NCI-H748 (cell line): ENCODE measurements around the gene WWOX.
A peak's percentile ranks its signal among the peaks of the same experiment; 100 is the strongest.

ENCODE experiments used
- DNase-seq: peaks from one replicate; lab custom pipeline; 2025; ENCODE audit not compliant: unreplicated experiment; lab: John Stamatoyannopoulos, UW

The WWOX gene

DNA sequence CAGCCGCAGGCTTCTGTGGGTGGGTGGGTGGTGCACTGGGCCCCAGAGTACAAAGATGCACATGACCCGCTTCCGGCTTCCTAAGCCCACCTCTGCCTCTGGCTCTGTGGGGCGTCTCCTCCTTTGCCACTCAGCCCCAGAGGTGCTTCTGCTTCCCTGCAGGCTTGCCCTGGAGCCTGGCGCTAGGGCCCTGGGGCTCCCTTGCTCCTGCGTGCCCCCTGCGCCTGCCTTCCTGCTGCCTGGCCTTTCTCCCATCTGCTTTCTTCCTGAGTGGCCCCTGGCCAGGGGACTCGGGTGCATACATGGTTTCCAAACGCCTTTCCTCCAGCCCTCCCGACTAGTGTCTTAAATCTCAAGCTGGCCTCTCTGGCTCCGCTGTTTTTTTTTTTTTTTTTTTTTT, 3.4 kb downstream of the WWOX start:
- DNase-seq, result no peak

DNA sequence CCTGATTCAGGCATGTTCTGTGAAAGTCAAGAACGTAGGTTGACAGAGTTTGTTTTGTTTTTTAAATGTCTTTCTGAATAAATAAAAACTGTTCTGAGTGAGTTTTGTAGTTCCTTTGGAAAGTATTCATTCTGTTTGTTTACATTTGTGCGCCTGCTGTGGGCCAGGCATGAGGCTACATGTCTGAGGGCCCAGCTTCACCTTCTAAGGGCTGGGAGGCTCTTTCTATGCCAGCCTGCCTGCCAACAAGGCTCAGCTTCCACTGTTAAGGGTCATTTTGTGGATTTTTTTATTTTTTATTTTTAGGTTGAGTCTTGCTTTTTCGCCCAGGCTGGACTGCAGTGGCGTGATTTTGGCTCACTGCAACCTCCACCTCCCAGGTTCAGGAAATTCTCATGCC, 6.1 kb downstream of the WWOX start:
- peak; percentile 13 for DNase-seq

DNA sequence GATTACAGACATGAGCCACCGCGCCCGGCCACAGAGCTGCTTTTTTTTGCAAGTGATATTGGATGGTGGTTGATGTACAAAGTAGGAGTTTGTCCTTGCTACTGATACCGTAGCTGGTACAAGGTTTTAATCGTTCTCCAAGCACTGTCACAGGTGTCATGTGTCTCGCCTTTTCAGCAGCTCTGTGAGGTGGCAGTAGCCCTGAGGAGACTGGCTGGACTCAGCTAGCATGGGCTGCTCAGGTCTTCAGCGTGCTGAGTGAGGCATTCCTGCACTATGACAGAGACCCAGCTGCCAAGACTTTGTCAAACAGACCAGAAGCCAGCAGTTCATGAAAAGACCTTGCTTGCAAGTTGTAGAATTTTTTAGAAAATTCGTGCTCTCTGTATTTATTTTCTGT, 7.2 kb downstream of the WWOX start:
- no peak for DNase-seq

DNA sequence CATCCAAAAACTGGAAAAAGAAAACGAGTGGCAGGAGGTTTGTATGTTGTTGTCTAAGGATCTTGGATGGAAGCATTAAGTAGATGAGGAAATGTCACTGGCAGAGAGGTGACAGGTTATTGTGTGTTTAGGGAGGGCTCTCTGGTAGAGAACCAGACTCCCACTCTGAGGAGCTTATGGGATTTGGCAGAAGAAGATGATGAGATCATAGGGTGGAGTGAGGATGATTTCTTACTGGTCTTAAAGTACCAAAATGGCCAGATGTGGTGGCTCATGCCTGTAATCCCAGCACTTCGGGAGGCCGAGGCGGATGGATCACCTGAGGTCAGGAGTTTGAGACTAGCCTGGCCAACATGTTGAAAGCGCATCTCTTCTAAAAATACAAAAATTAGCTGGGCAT, 9.0 kb downstream of the WWOX start:
- DNase-seq, result no peak

DNA sequence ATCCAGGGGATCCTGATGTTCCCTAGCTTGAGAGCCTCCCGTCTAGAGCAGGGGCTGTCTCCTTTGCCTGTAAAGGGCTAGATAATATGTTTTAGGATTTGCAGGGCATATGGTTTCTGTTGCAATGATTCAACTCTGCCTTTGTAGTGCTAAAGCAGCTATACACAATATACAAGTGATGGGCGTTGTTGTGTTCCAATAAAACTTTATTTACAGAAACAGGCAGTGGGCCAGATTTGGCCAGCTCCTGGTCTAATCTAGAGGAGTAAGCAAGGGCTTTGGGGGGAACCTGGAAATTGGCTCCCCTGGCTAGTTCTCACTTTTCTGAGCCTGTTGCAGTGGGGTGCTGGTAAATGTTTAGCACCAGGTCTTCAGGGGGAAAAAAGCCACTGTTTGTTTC, 13.8 kb downstream of the WWOX start:
- no peak for DNase-seq

DNA sequence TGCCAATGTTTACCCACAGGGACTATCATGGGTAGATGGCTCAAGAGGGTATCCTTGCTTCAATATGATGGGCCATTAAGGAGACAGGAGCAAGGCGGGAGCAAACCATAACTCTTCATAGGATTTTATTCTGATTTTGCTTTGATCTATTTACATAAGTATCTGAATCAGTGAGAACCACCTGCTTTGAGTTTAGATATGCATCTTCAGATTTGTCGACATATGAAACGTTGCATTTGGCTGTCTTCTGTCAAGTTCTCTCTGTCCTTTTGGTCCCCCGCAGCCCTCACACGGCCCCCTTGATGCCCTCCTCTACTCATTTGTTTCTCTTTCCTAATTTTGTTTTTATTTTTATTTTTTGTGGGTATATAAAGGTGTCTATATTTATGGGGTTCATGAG, 16.2 kb downstream of the WWOX start:
- DNase-seq, result no peak

DNA sequence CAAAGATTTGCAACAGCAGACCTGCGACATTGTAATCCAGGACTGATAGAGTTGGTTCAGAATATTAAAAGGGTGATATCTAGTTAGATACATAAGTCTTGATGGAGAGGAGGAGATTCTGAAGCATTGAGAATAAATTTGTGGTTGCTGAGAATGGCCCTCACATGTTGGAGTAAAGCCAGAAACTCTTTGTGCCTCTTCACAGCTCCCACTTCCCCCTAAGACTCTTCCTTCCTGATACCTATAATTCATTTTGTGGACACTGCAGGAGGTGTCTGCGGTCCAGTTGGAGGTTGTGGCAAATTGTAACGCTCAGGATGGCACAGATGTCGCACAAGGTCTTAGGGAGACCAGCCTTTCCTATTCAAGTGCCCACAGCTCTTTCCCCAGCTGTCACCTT, 17.5 kb downstream of the WWOX start:
- DNase-seq, result no peak

DNA sequence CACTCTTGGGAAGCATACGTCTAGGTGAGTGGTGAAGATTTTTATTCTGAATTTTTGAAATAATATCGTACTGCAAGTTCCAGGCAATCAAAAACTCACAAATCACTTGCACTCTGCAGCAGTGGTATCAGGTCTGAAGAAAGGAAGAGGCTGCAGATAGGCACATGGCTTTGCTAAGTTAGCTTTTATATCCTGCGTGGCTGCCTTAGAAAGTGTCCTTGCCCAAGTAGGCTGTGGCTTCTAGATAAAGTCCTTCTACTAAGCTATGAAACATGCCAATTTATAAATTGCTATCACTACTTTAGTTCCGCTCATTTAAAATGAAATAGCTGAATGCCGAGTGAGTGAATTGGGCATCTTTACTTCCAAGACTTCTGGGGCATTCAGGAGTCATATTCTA, 17.9 kb downstream of the WWOX start:
- DNase-seq, result no peak

DNA sequence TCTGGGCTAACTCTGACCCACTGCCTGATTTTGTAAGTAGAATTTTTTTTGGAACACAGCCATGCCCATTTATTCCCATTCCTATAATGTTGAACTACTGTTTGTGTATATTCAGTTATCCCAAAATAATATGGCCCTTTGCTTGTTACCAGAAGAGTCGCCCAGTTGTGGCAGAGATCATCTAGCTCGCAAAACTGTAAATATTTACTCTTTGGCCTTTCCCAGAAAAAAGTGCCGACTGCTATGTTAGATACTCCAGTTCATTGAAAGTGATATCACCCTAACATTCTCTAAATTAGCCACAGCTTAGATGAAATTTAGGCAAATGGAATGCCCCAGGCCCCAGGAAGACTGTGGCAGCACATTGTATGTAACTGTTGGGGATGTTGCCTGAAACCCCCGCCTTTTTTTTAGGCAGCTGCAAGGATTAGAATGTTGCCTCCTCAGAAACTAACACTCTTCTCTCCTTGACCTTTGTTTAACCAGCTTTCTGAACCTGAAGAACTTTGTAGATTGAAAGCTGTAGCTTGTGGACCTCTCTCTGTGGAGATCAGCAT, 19.1 kb downstream of the WWOX start:
- no peak for DNase-seq

DNA sequence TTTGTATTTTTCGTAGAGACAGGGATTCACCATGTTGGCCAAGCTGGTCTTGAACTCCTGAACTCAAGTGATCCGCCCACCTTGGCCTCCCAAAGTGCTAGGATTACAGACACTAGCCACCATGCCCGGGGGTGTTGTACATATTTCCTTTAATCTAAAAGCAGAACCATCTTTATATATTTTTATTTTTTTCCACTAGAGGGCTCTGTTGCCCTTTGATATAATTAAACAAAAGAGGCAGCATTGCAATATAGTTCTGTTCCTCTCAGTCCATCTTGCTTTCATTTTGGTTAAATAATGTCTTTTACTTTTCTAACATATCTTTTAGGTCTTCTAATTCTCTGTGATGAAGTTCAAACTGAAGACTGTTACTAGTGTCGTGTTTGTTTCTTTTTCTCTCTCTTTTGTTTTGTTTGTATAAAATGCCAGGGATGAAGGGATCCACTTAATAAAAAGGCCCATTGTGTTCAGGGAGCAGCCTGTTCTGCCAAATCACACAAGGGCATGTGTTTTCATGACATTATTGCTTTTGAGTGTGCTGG, 23.4 kb downstream of the WWOX start:
- DNase-seq, result peak; percentile 64

DNA sequence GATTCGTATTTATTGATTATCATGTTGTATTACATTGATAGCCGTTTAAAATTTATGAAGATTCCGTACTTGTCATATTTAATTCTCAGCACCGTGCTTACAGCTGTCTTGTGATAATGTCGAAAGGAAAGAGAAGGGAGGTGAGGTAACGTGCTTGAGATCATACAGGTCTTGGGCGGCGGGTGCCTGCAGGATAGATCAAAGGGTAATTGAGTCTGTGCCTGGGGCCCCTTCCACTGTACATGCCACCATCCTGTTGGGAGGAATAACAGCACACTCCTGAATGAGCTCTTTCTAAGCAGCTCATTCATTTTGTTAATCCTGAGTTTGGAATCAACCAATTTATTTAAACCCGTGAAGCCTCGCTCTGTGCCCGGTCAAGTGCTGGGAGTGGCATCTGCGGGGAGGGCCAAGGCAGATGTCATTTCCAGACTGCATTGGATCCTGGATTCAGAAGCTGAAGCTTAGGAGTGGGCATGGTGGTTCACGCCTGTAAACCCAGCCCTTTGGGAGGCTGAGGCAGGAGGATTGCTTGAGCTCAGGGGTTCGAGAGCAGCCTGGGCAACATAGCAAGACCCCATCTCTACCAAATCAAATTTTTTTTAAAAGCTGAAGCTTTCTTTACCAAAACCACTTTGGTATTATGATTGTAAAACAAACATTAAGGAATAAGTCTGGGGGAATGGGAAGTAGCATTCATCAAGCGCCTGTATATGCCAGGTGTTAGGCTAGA, 25.8 kb downstream of the WWOX start:
- DNase-seq, result no peak

DNA sequence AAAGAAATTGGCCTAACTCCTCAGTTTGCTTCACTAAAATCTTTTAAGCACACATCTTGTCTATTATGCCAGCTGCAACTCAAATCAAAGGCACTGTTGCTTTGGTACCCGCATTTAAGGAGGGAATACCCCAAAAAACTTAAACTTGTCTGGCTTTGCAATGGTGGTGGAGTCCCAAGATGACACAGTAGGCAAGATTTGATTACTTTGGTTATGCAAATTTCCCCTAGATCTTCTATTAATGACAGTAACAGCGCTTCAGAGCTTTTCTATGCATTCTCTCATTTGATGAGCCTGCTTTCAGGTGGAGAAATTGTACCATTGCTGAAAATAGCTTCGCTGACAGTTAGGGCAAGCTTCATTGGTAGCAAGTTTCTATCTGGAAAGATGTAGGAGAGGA, 27.2 kb downstream of the WWOX start:
- DNase-seq, result no peak

DNA sequence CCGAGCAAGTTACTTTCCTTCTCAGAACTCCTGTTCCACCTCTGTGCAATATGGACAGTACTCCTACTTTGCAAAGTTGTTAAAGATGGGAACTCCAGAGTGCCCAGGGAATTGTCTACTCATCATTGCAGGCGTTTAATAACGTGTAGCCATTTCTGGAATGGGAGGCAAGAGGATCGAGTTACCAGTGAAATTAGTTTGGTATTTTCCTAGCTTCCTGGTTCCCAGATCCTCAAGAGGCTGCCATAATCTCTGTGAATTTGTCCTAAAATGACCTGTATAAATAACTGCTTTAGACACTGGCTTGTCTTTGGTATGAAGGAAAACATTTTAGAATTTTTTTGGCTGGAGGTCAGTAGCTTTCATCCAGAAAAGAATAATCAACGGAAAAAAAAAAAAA, 27.7 kb downstream of the WWOX start:
- DNase-seq, result peak; percentile 5

DNA sequence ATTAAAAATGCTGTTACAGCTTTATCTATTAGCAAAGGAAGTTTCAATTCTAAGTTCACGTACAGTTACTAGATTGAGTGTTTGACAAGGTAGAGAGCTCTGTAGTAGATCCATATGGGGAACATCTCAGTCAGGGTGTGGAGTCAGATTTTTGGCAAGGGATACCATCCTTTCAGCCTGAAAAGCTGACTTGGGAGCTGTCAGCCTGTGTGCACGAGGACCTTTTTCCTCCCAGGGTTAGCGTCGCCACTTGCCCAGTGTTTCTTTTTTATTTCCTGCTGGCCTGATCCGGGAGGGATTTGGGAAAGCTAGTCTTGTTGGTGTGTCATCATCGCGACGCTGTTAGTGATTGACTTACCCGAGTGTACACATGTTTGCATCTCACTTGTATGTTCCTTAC, 29.5 kb downstream of the WWOX start:
- DNase-seq, result no peak

DNA sequence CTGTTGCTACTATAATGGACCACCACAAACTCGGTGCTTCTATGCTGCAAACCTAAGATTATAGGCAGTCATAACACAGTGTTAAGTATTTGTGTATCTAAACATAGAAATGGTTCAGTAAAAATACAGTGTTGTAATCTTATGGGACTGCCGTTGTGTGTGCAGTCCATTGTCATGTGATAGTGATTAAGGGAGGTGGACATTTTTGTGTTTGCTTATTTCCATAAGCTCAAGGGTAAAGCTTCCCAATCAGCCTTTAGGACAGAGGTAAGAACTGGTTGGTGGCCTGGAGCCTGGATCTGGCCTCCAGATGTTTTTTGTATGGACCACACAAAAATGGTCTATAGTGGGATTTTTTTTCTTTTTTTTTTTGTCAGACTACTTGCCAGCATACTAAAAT, 29.9 kb downstream of the WWOX start:
- no peak for DNase-seq

DNA sequence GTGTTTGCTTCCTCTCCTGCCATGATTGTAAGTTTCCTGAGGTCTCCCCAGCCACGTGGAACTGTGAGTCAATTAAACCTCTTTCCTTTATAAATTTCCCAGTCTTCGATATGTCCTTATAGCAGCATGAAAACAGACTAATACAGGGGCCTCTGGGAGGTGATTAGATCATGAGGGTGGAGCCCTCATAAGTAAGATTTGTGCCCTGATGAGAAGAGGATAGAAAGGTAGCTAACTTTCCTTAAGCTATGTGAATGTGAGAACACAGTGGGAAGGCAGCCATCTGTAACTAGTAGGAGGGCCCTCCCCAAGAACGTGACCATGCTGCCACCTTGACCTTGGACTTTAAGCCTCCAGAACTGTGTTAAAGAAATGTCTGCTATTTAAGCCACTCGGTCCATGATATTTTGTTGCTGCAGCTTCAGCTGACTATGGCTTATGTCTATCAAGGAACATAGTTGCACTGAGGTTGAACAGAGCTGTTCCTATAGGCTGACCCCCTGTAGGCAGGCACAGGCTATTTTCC, 30.7 kb downstream of the WWOX start:
- no peak for DNase-seq

DNA sequence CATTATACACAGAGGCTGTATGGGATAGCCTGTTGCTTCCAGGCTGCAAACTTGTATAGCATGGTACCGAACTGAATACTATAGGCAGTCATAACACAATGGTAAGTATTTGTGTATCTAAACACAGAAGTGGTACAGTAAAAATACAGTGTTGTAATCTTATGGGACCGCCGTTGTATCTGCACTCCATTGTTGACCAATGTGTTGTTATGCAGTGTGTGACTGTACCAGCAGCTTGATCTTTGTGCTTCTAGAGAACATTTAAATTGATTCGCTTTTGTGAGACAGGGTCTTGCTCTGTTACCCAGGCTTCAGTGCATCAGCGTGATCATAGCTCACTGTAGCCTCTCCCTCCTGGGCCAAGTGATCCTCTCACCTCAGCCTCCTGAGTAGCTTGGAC, 31.5 kb downstream of the WWOX start:
- DNase-seq, result no peak

DNA sequence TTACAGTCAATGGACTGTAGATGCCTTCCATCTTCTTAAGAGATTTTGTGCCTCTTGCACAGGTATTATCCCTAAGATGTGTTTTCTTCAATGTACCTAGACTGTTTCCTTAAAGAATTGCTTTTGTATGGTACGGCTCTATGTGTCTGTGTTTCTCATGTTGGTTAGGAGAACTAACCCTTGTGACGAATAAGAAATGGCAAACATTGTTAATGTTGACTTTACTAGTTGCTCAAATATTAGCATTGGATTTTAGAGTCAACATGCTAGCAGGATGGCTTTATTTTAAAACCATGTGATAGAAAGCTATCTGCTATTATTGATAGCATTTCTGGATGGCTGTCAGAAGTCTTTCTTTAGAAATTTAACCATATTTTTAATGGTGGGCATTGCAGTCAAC, 34.5 kb downstream of the WWOX start:
- DNase-seq, result peak; percentile 78

DNA sequence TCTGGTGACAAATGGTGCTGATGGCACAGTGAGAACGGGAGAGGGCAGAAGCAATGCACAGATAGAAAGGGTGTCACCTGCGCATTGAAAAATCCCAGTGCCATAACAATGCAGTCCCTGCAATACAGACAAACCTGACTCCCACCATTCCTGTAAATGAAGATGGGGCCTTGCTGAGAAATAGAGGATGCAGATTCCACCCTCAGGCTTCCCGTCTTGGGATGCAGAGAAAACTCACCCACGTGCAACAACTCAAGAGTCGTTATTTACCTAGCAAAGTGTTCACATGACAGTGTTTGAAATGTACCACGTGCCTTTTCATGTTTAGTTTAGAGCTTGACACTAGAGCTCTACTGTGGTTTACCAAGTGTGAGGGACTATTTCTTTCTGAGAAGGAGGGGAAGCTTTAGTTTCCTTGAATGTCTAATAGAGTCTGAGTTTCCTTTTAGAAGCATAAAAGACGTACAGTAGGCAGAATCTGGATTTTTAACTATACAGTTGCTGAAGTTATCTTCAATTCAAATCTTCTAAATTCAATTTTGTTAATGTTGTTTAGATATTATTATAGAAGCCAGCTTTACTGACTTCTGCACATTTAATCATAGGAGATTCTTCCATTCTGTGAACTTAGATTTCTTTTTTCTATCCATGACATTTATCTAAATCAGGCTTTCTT, 35.6 kb downstream of the WWOX start:
- peak; percentile 62 for DNase-seq

DNA sequence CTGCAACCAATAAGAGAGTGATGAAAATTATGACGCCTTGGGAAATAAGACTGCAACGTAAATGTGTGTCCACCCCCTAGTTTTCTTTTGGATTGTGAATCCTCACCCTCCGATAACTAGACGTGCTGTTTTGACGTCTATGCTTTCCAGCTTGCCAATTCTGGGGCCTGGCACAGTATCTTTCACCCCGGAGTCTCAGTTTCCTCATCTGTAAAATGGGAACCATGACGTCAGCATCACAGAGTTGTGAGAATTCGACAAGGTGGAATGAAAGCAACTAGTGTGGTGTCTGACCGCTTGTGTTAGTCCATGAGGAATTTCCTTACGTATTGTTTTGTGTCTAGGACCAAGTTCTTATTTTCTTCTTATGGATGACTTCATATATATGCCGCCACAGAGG, 37.7 kb downstream of the WWOX start:
- no peak for DNase-seq

DNA sequence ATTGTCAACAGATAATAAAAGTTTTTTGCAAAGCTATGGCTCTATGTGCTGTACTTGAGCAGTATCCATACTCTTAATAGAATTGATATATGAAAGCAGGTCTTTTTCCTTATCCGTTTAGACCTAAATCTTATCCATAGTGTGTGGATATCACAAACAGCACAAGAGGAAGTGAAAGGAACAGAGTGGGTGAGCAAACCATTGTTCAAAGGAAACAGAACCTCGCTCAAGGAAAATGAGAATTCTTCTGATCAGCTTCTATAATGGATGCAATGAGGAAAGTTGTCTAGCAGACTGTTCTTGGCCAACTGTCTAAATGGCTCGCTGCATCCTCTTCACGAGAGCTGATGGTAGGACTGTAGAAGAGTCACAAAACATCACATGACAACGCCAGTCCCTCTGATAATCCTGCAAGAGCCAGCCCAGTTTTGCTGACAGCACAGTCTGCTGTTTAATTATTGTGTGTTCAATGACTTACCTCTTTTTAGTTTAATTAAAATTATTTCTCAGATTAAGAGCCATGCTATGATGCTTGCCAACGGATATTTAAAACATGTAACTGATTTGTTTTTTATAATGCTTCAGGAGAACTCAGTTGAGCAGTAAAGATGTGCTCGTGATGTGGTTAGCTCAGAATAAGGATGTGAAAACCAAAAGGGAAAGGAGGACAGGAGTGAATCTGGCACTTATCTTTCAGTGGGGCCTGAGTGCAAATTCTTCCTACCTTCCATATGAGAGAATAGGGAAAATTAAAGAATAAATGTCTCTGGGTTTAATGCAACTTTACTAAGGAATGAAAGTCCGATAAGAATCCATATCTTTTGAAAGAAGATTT, 38.5 kb downstream of the WWOX start:
- no peak for DNase-seq
